ENCODE results near the gene GBX2. TPM values are rescaled to one million over a fixed set of nuclear protein-coding genes. Genes with fewer than 3 reads are reported as not detected.

Gene GBX2
- total RNA-seq, 2 experiments from 2014 or later = not detected

DNA sequence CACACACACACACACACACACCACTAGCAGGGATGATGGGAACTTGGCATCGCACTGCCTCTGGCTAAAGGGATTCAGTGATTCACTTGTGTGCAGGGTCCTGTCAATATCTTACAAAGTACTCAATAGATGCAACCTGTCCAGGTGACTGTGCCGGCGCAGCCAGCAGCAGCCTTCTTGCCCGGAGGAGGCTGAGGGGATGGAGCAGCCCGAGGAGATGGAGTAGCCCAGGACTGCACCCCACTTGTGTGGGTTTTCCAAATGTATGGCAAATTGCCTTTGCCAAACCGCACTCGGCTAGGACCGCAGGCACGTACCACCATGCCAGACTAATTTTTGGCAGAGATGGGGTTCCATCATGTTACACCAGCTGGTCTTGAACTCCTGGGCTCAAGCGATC lies 31.1 kb downstream of the GBX2 start:
- Mint-ChIP-seq H3K27me3 (peaks cover 2% of the 10 kb centered on the region), H3K4me1 (ENCODE audit: low read depth) (no peaks in the 10 kb centered on the region), H3K4me3 (no peak overlapping the region), H3K9me3 (no peaks in the 10 kb centered on the region), H3K27ac (no peak overlapping the region), H3K36me3 (ENCODE audit: low read depth) (no peaks in the 10 kb centered on the region)
- ChIA-PET CTCF (no interaction called here), POLR2A (no interaction called here)
- DNase-seq (no peak), ATAC-seq (no peak)
- TF ChIP-seq, protein P1, sequence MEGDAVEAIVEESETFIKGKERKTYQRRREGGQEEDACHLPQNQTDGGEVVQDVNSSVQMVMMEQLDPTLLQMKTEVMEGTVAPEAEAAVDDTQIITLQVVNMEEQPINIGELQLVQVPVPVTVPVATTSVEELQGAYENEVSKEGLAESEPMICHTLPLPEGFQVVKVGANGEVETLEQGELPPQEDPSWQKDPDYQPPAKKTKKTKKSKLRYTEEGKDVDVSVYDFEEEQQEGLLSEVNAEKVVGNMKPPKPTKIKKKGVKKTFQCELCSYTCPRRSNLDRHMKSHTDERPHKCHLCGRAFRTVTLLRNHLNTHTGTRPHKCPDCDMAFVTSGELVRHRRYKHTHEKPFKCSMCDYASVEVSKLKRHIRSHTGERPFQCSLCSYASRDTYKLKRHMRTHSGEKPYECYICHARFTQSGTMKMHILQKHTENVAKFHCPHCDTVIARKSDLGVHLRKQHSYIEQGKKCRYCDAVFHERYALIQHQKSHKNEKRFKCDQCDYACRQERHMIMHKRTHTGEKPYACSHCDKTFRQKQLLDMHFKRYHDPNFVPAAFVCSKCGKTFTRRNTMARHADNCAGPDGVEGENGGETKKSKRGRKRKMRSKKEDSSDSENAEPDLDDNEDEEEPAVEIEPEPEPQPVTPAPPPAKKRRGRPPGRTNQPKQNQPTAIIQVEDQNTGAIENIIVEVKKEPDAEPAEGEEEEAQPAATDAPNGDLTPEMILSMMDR (IDR thresholded peaks at IDR 0.05) = no peak
- intact Hi-C loops (cut with micrococcal nuclease) = no loop called here

DNA sequence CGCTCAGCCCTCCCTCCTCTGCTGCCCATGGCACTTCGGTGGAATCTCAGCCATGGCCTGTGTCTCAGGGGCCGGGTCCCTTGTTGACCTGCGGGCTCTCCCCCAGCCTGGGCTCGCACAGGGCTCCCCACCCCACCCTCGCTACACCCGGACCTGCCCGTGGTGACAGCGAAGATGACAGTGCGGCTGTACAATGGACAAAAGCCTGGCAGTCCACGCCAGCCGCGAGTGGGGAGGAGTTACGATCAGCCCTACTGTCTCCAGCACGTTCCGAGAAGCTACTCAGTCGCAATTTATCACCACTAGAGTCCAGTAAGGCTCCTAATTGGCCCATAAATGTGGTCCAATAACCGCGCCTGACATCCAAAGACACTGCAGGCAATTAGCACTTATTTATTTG lies 31.6 kb downstream of the GBX2 start:
- TF ChIP-seq, protein P1 (IDR thresholded peaks at IDR 0.05) = no peak
- intact Hi-C loops (cut with micrococcal nuclease) = no loop called here

DNA sequence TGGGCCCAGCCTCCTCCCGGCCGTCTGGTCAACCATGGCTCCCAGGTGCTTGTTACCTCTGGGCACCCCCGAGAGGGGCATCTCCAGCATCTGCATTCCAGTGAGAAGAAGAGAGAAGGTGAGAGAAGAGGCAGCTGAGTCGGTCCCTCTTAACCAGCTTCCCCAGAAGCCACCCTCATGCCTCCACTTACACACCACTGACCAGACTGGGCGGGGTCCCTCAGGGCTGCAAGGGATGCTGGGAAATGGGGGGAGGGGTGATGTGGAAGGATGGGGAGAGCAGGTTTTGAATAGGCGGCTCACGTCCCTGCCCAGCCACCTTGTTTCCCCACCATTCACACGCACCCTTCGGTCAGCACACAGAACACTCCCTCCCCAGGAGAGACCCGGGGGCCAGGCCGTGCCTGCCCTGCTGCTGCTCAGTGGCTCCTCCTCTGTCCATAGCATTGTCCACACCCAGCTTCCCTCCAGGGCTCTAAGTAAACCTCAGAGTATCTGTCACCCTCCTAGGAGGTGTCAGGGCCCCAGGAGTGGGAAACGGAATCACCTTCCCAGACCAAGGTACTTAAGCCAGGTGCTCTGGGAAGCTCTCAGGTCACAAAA lies 34.7 kb downstream of the GBX2 start:
- TF ChIP-seq, protein P1 (IDR thresholded peaks at IDR 0.05) = no peak
- ATAC-seq = no peak
- no peak for DNase-seq
- intact Hi-C loops (cut with micrococcal nuclease) = no loop called here
- Mint-ChIP-seq H3K4me1 (ENCODE audit: low read depth) (no peaks in the 10 kb centered on the region), H3K27ac (no peak overlapping the region), H3K4me3 (no peak overlapping the region), H3K27me3 (no peaks in the 10 kb centered on the region), H3K9me3 (no peaks in the 10 kb centered on the region), H3K36me3 (ENCODE audit: low read depth) (no peaks in the 10 kb centered on the region)
- ChIA-PET POLR2A (interaction anchor here (0.6 kb wide), 1 partner anchor 495 kb away, joined by 3 read pairs; no protein-coding TSS in a partner anchor), CTCF (no interaction called here)

More for the DNA sequence above, 31.6 kb downstream of the GBX2 start:
- no peak for DNase-seq
- POLR2A ChIA-PET = interaction anchor here (0.6 kb wide), 1 partner anchor 26 kb away, joined by 3 read pairs; no protein-coding TSS in a partner anchor
- Mint-ChIP-seq H3K36me3 (ENCODE audit: low read depth) (no peaks in the 10 kb centered on the region), H3K4me3 (no peak overlapping the region), H3K4me1 (ENCODE audit: low read depth) (no peaks in the 10 kb centered on the region), H3K27ac (no peak overlapping the region), H3K27me3 (peaks cover 2% of the 10 kb centered on the region), H3K9me3 (no peaks in the 10 kb centered on the region)
- no peak for ATAC-seq
- CTCF ChIA-PET = no interaction called here

DNA sequence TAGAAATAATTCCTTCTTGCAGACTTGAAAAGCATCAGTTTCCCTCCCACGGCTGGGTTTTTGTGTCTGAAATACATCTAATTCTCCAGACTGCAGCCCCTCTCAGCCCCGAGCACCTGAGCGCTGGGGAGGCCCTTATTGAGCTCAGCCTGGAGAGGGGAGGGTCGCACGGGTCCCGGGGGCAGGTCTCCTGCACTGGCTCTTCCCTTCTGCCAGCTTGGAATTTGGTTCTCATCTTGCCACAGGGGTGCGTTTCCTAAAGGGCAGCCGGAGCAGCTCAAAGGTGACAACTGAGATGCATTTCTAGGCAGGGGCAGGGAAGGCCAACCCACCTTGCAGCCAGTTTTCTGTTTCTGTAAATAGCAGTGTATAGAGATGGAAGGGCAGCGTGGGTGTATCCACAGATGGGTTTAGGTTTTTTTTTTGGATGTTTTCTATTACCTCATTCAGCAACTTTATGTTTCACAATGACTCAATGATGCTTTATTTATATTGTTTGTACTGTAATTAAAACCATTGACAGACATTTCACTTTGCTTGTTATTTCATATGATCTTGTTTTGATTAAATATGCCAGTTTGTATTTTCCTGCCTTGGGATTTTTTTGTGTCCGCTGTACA lies 37.0 kb downstream of the GBX2 start:
- Mint-ChIP-seq H3K36me3 (ENCODE audit: low read depth) (no peaks in the 10 kb centered on the region), H3K4me3 (no peak overlapping the region), H3K27ac (no peak overlapping the region), H3K27me3 (no peaks in the 10 kb centered on the region), H3K4me1 (ENCODE audit: low read depth) (no peaks in the 10 kb centered on the region), H3K9me3 (no peaks in the 10 kb centered on the region)
- CTCF ChIA-PET = no interaction called here
- TF ChIP-seq, protein P1 (IDR thresholded peaks at IDR 0.05) = no peak
- DNase-seq (no peak), ATAC-seq (no peak)
- intact Hi-C loops (cut with micrococcal nuclease) = no loop called here
- POLR2A ChIA-PET = no interaction called here

DNA sequence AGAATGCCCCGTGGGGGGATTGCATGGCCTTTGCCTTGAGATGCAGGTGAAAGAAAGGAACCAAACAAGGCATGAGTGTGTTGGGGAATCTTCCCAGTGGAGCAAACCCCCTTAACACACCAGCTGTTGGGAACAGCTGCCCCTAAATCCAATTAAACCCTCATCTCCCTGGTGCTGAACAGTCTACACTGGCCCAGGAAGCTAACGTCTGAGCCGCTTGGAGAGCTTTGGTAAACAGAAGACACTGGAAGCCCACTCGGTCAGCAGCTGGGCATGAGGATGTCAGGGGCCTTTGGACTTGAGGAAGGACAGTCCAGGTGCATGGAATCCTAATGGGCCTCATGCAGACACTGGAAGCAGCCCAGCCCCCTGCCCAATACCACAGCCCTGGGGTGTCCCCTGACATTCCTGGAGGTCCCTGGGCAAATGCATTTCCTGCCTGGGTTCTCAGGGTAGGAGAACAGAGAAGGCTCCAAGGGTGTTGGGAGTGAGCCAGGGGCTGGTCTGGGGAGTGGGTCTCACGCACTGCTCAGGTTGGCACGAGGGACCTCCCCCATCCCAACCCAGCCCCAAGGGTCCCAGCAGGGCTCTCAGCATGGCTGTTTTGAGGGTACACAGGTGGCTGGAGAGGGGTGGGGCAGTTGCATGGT lies 37.7 kb downstream of the GBX2 start:
- Mint-ChIP-seq H3K36me3 (ENCODE audit: low read depth) (no peaks in the 10 kb centered on the region), H3K9me3 (no peaks in the 10 kb centered on the region), H3K27me3 (no peaks in the 10 kb centered on the region), H3K4me3 (no peak overlapping the region), H3K27ac (no peak overlapping the region), H3K4me1 (ENCODE audit: low read depth) (no peaks in the 10 kb centered on the region)
- no peak for ATAC-seq
- intact Hi-C loops (cut with micrococcal nuclease) = no loop called here
- TF ChIP-seq, protein P1 (IDR thresholded peaks at IDR 0.05) = no peak
- ChIA-PET CTCF (no interaction called here), POLR2A (no interaction called here)
- no peak for DNase-seq
